ENCODE data around the gene APBB3.

- TF ChIP-seq, protein P1, sequence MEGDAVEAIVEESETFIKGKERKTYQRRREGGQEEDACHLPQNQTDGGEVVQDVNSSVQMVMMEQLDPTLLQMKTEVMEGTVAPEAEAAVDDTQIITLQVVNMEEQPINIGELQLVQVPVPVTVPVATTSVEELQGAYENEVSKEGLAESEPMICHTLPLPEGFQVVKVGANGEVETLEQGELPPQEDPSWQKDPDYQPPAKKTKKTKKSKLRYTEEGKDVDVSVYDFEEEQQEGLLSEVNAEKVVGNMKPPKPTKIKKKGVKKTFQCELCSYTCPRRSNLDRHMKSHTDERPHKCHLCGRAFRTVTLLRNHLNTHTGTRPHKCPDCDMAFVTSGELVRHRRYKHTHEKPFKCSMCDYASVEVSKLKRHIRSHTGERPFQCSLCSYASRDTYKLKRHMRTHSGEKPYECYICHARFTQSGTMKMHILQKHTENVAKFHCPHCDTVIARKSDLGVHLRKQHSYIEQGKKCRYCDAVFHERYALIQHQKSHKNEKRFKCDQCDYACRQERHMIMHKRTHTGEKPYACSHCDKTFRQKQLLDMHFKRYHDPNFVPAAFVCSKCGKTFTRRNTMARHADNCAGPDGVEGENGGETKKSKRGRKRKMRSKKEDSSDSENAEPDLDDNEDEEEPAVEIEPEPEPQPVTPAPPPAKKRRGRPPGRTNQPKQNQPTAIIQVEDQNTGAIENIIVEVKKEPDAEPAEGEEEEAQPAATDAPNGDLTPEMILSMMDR (conservative IDR thresholded peaks at IDR 0.05; ENCODE audit: low read depth, low read length): no peak
- TF ChIP-seq EZH2phosphoT487 (IDR thresholded peaks at IDR 0.05; ENCODE audit: borderline replicate concordance, low read length): no peak
- TF ChIP-seq EZH2 (IDR thresholded peaks at IDR 0.05; ENCODE audit: low read length, unreplicated experiment): no peak
Measured at GRCh38 chr5:140563596-140563995, 802 bp downstream of the APBB3 start.
